Measurements from ENCODE around the gene GLRA1.

GRCh38 chr5:151873701-151874100, 51.0 kb downstream of the GLRA1 start:
- TF ChIP-seq CTCF (IDR thresholded peaks at IDR 0.05; ENCODE audit: low read length) (no peak), EZH2 (IDR thresholded peaks at IDR 0.05; ENCODE audit: borderline replicate concordance, low read length) (no peak)
